HG03442 (cell line): ENCODE data around the gene FBXO34.
"Not testable (repeated sequence)": the region's sequence is repeated elsewhere in the genome, so short reads cannot be mapped to it uniquely, and the experiment has no call there.

Source experiments
- ATAC-seq: cut with Tn5 transposase; IDR thresholded peaks from one replicate; pipeline ENCODE4 v1.9.1; 2021; ENCODE audit warnings: mild to moderate bottlenecking, moderate library complexity; ENCODE audit not compliant: unreplicated experiment

Gene FBXO34

DNA sequence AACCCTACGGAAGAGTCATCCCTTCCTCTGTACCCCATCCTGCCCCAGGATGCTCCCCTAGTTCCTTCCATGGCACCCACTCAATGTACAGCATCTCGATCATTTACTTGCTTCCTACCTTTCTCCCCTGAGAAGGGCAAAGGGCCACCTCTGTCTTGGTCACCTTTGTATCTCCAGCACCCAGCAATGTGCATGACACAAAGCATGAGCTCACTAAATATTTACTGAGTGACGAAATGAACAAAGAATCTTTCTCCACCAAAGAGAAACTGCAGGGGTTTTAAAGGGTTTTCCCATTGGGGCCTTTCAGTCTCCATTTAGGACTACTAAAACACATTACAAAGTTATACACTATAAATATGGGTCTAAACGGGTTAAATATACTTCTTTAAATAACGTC is 109.8 kb downstream of the FBXO34 start:
- ATAC-seq = no peak

DNA sequence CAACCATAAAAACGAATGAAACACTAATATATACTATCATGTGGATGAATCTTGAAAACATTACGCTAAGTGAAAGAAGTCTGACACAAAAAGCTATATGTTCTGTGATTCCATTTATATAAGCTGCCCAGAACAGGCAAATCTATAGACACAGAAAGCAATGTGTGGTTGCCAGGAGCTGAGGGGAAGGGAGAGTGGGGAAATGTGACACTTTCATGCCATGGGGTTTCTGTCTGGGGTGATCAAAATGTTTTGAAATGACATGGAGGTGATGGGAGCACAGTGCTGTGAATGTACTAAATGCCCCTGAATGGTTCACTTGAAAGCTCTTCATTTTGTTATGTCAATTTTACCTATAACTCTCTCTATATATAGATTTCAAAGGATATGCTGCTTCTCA is 110.3 kb downstream of the FBXO34 start:
- ATAC-seq = no peak

DNA sequence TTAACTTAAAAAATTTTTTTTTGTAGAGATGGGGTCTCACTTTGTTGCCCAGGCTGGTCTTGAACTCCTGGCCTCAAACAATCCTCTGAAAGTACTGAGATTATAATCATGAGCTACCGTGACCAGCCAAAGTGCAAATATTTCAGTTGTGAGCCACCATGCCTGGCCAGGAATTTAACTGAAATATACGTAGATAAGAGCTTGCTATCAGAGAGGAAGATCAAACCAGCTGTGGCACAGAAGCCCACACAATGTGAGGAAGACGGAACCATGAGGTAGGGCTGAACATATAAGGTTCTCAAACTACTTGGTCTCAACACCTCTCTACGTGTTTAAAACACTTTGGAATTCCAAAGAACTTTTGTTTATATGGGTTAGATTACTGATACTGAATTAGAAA is 111.3 kb downstream of the FBXO34 start:
- no peak for ATAC-seq

DNA sequence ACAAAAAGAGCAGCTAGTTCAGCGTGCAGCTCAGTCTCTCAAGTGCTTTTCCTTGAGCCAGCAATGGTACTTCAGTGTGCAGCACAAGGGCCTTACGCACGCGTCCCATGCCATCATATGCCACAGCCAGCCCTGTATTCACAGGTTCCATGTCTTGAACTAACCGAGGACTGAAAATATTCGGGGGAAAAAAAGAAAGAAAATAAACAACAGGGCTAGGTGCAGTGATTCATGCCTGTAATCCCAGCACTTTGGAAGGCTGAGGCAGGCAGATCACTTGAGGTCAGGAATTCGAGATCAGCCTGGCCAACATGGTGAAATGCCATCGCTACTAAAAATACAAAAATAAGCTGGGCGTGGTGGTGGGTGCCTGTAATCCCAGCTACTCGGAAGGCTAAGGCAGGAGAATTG is 111.8 kb downstream of the FBXO34 start:
- not testable (repeated sequence) for ATAC-seq

DNA sequence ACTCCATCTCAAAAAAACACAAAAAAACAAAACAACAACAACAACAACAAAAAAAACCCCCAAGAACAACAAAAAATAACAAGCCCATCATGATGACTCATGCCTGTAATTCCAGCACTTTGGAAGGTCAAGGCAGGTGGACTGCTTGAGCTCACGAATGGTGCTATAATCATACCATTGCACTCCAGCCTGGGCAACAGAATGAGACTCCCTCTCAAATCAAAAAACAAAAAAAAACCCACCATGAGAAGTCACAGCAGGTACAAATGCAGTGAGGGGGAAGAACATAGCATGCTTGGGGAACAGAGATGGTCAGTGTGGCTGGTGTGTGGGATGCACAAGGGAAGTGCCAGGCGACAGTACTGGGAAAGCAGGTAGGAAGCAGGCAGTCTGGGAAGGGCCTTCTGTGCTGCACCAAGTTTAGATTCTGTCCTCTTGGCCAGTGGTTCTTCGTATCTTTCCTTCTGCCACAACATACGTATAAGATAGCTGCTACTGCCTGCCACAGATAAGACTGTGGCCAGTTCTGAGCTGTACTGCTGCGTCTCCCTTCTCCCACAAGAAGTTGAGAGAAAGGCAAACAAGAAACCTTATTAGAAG is 112.4 kb downstream of the FBXO34 start:
- no peak for ATAC-seq

DNA sequence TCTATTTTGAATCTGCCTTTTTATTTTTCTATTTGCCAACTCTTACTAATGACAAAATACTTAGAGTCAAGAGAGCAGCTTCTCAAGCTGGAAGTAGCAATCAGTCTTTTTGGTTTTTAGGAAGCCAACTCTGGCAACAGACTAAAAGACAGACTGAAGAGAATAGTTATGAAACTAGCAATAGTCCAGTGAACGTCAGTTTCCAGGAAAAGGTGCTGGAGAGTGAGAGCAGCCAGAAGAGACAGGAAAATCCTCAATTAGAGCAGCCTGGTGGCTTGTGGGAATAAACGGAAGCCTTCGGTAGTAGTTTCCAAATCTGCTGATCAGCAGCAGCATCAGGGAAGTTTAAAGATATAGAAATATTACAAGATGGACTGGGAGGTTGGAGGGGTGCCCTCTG is 113.3 kb downstream of the FBXO34 start:
- ATAC-seq = no peak

DNA sequence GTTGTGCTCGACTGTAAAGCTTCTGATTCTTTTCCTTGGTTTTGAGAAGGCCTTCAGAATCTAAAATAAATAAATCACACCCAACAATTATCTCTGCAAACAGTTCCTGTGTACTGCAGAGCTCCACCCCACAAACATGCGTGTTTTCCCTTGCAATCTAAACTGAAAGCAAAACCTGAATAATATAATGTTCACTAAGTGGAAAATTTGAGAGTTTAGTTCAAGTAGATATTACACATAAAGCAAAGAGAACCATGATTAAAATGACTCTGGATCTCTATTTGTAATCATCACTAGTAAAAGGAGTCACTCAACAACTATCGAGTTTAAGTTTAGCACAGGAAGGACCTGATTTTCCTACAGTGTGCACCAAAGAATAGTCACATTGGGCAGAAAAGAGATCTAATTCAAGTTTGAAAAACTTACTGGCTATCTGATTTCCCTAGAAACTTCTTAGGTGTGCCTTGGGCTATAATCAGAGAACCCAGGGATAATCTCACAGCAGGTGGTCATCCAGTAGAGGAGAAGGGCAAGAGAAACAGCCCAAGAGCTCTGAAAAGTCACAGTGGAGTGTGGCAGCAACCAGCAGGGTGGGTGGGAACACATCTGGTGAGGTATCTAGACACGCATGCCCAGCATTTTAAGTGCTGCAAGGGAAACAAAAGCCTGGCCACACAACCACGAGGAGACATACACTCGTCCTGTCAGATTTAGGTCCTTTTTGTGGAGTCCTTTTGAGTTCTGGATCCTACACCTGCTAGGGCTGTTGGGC is 115.0 kb downstream of the FBXO34 start:
- no peak for ATAC-seq

DNA sequence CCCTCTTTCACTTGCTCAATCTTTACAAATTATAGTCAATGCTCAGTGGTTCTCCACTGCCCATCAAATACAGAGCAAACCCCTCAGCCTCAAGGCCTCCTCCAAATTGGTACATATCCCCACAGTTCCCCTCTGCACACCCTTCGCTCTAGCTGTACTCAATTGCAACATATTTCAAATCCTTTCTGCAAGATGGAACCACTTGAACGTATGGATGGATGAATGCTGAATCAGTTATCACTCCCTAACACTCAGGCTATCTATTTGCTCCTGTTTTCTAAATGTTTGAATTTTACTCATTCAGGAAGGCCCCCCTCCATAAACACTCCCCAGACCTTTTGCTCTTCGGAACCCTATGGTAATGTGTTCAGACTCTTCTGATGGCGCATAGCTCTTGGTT is 115.9 kb downstream of the FBXO34 start:
- no peak for ATAC-seq

DNA sequence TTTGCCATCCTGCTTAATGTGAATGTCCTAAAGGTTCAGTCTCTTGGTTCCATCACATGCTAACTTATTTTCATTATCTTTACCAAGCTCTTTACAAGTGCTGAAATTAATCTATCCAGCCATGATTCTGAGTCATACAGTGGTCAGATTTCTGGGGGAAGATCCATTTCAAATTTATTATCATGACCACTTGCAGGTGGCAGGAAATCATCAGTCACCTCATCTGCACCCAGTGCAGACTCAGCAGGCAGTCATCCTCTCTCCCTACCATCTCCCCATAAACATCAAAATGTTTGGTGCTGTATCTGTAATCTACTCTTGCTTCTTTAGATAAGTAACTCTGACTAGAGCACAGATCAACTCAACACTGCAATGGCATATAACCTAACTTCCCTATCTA is 116.9 kb downstream of the FBXO34 start:
- no peak for ATAC-seq

DNA sequence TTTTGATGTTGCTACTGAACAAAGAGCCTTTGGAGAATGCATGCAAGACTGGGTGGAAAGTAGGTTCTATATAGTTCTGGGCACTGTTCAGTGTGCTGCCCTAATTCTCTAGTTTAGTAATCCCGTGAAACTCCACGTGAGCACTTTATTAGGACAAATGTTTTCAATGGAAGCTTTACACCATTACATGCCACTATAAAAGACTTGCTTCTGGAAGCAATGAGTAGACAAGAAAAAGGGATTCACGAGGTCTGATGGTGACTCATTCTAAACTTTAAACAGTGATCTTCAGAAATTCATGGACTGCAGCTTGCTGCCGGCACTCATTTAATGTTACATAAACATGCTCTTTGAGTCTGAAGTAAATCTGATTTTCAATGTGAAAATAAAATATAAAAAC is 118.1 kb downstream of the FBXO34 start:
- ATAC-seq = no peak

DNA sequence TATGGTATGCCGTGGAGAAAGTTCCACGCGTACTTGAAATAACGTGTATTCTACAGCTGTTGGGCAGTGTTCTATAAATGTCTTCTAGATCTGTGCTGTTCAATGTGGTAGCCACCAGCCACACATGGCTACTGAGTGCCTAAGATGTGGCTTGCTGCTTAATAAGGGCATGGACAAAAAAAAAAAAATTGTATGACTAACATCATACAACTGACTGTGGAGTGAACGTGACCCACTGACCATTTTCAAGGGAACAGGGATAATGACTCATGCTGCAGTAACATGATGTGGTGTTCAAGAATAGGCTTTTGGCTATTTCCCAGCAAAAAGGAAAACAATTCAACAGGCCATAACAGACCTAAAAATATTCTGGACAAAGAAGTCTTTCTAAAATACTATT is 127.5 kb downstream of the FBXO34 start:
- ATAC-seq = no peak

DNA sequence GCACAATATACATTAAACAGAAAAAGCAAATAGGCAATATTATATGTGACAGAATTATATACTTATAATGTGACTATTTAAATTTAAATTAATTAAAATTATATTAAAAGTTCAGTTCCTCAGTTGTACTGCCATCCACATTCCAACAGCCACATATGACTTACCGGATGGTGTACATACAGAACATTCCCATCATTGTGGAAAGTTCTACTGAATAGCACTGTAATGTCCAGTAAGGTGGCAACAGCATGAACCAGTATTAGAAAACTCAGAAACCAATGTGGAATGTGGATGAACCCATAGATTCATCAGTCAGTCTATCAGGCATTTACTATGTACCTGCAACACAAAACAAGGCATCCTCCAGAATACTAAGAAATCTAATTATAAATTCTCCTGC is 128.0 kb downstream of the FBXO34 start:
- no peak for ATAC-seq

DNA sequence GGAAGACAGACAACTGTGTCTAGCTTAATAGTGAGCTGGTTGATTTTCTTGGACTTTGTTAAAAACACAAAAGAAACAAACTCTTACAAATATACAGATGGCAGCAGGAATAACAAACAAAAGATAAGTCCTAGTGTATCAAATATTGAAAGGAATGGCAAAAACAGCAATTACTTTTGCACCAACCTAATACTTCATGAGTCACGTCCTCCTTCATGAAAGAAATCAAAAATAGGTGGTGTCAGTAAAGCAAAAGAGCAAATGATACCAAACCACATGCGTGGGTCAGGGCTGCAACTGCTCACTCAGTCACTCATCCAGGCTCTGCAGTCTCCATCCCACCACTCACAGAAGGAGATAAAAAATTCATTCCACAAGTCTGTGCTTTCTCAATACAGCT is 128.6 kb downstream of the FBXO34 start:
- ATAC-seq = no peak

DNA sequence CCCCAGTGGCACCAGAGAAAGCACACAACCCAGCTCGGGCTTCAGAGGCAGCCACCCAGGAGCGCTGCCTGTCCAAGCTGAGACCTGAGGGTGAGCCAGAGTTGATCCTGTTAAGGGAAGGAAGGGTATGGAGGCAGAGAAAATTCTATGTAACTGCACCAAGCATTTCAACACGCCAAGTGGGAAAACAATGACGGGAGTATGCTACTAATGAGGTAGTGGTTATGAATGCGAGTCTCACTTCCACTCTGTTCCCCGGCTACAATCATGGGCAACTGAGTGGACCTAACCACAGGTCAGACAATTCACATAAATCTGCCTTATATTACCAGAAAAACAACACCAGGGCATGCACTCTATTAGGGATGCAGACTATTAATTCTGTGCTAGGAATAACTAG is 130.5 kb downstream of the FBXO34 start:
- no peak for ATAC-seq
